Measurements from ENCODE around the gene CLCN6.

Gene CLCN6

GRCh38 chr1:11858968-11859871 is 53.2 kb downstream of the CLCN6 start (continued):
- no peak for TF ChIP-seq ZNF548 (tag by site-specific recombination; IDR thresholded peaks at IDR 0.05)
- no peak for TF ChIP-seq ZNF10 (tag by site-specific recombination; IDR thresholded peaks at IDR 0.05)
- TF ChIP-seq ZNF692 (tag by site-specific recombination; IDR thresholded peaks at IDR 0.05) = peak; percentile 57; the same call in 1 of the 2 replicates
- TF ChIP-seq ZNF280D (tag by site-specific recombination; IDR thresholded peaks at IDR 0.05) = peak; percentile 6; the same call in 1 of the 2 replicates
- TF ChIP-seq PRDM4 (tag by site-specific recombination; IDR thresholded peaks at IDR 0.05) = no peak

- peak; percentile 78 for TF ChIP-seq GLIS1 (tag by site-specific recombination; IDR thresholded peaks at IDR 0.05)
- TF ChIP-seq ZNF366 (tag by site-specific recombination; conservative IDR thresholded peaks at IDR 0.05) = 0 out of 2 replicates have a peak, but pooled peaks have one; percentile 3
- no peak for TF ChIP-seq OVOL3 (tag by site-specific recombination; IDR thresholded peaks at IDR 0.05)
- no peak for TF ChIP-seq ZNF791 (tag by site-specific recombination; IDR thresholded peaks at IDR 0.05)
- no peak for TF ChIP-seq ZNF426 (tag by site-specific recombination; IDR thresholded peaks at IDR 0.05)
- H3K27ac ChIP-seq (ENCODE audit: extremely low read depth, low read depth, low read length) = no peak overlapping the region
- H3K4me1 ChIP-seq (ENCODE audit: control insufficient read depth, insufficient read depth, low read length) = no peaks in the 10 kb centered on the region
- H3K9me3 ChIP-seq (ENCODE audit: control insufficient read depth, insufficient read depth, low read depth, low read length) = no peaks in the 10 kb centered on the region
- H3K4me3 ChIP-seq (ENCODE audit: low read depth, low read length) = no peak overlapping the region
- no peaks in the 10 kb centered on the region for H3K36me3 ChIP-seq (ENCODE audit: control insufficient read depth in 2 of 2, insufficient read depth in 1 of 2, low read length in 2 of 2)
- ChIA-PET POLR2A (interaction anchor here (0.5 to 1.8 kb wide), 3 partner anchors 26 to 216 kb away, joined by 3 to 9 read pairs (median 4); no protein-coding TSS in a partner anchor), CTCF (interaction anchor here (0.7 to 1.7 kb wide), 5 partner anchors 34 to 822 kb away, joined by 3 to 9 read pairs (median 3); no protein-coding TSS in a partner anchor)
Measured at GRCh38 chr1:11860083-11860482, 54.1 kb downstream of the CLCN6 start.

- Histone ChIP-seq H3K9me3 (ENCODE audit: control insufficient read depth, insufficient read depth, low read depth, low read length) (no peaks in the 10 kb centered on the region), H3K27ac (ENCODE audit: extremely low read depth, low read depth, low read length) (no peak overlapping the region), H3K4me1 (ENCODE audit: control insufficient read depth, insufficient read depth, low read length) (no peaks in the 10 kb centered on the region), H3K36me3 (ENCODE audit: control insufficient read depth in 2 of 2, insufficient read depth in 1 of 2, low read length in 2 of 2) (no peaks in the 10 kb centered on the region), H3K4me3 (ENCODE audit: low read depth, low read length) (no peak overlapping the region)
- TF ChIP-seq ZNF133 (tag by site-specific recombination; IDR thresholded peaks at IDR 0.05) (no peak), ZNF48 (tag by site-specific recombination; IDR thresholded peaks at IDR 0.05) (no peak), ZNF18 (tag by site-specific recombination; IDR thresholded peaks at IDR 0.05) (no peak), ZSCAN4 (tag by site-specific recombination; IDR thresholded peaks at IDR 0.05) (peak; percentile 66; the same call in 1 of the 2 replicates)
- ChIA-PET POLR2A (interaction anchor here (0.6 to 1.8 kb wide), 3 partner anchors 11 to 205 kb away, joined by 3 to 9 read pairs (median 4); no protein-coding TSS in a partner anchor), CTCF (interaction anchor here (0.5 to 1.7 kb wide), 9 partner anchors 19 to 1157 kb away, joined by 3 to 9 read pairs (median 3); no protein-coding TSS in a partner anchor)
Measured at GRCh38 chr1:11860587-11860986, 54.6 kb downstream of the CLCN6 start.

Data from HEK293 (cell line).